BE2C (cell line): Measurements from ENCODE around the gene ZPBP2.

ENCODE experiments used
- DNase-seq: peaks from one replicate; pipeline ENCODE4 v3.0.0-alpha.2; 2020
- H3K27me3 ChIP-seq: fragments of 250-450 bp; sonication (Bioruptor Pico); 2 replicates; pipeline ENCODE4 v1.5.1; 2020; ENCODE audit warnings: mild to moderate bottlenecking
- H3K36me3 ChIP-seq: fragments of 250-450 bp; sonication (Bioruptor Pico); 2 replicates; pipeline ENCODE4 v1.5.1; 2020; ENCODE audit warnings: mild to moderate bottlenecking
- H3K4me1 ChIP-seq: fragments of 250-450 bp; sonication (Bioruptor Pico); 2 replicates; pipeline ENCODE4 v1.5.1; 2020
- H3K4me3 ChIP-seq: 2 replicates; pipeline ENCODE4 v1.5.1; 2011; ENCODE audit warnings: low read depth, low read length
- H3K9me3 ChIP-seq: fragments of 250-450 bp; sonication (Bioruptor Pico); 2 replicates; pipeline ENCODE4 v1.5.1; 2020
- TF ChIP-seq, protein P1 (sequence below): IDR thresholded peaks from 2 replicates; pipeline ENCODE4 v1.5.1; 2012; ENCODE audit warnings: mild to moderate bottlenecking, low read depth, low read length

ZPBP2 gene

GRCh38 chr17:39926588-39927100, 58.6 kb downstream of the ZPBP2 start:
- H3K36me3 ChIP-seq = peaks cover 18% of the 10 kb centered on the region
- TF ChIP-seq, protein P1, sequence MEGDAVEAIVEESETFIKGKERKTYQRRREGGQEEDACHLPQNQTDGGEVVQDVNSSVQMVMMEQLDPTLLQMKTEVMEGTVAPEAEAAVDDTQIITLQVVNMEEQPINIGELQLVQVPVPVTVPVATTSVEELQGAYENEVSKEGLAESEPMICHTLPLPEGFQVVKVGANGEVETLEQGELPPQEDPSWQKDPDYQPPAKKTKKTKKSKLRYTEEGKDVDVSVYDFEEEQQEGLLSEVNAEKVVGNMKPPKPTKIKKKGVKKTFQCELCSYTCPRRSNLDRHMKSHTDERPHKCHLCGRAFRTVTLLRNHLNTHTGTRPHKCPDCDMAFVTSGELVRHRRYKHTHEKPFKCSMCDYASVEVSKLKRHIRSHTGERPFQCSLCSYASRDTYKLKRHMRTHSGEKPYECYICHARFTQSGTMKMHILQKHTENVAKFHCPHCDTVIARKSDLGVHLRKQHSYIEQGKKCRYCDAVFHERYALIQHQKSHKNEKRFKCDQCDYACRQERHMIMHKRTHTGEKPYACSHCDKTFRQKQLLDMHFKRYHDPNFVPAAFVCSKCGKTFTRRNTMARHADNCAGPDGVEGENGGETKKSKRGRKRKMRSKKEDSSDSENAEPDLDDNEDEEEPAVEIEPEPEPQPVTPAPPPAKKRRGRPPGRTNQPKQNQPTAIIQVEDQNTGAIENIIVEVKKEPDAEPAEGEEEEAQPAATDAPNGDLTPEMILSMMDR = no peak
- H3K4me1 ChIP-seq = peaks cover 20% of the 10 kb centered on the region
- H3K27me3 ChIP-seq = no peaks in the 10 kb centered on the region
- no peak for DNase-seq
- peak overlapping the region; percentile 78 for H3K4me3 ChIP-seq
- no peaks in the 10 kb centered on the region for H3K9me3 ChIP-seq
